ENCODE measurements around the gene IDUA. TPM values are rescaled to one million over a fixed set of nuclear protein-coding genes. Genes with fewer than 3 reads are reported as not detected.

IDUA gene
- total RNA-seq, 1 donor = 21.8 TPM

DNA sequence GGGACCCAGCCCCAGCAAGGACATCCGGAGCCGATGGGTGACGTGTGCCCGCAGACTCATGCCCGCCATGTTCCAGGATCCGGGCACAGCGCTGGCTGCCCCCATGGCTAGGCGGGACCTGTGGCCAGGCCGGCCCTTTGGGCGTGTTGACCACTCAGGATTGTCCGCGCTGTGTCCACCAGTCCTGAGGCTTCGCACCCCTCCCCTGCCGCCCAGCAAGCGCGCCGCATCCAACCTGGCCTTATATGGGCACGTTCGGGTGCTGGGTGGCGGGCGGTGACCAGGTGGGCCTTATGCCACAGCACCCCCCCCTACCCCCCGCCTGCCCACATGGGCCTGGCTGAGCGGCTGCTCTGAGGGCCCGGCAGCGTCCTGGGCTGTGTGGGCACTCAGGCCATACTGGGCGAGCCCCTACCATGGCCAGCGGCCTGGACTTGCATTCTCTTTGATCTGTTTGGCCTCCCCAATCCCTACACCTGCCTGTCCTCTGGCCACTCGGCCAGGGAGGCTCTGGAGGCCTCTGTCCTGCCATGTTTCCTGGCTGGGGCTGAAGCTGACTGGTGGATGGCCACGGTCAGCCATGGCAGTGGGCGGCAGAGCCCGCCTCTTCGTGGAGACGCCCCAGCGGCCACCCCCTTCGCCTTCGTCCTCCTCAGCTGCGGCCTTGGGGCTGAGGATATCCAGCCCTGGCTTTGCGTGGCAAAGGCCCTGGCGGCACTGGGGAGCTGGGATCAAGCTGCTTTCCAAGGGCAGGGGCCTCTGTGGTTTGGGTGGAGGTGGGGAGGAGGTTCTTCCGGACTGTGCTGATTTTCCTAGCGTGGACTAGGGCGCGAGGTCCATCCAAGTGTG lies 26.6 kb downstream of the IDUA start:
- no peak for DNase-seq (ENCODE audit: low read depth in 2 of 3, low spot score in 2 of 3)

DNA sequence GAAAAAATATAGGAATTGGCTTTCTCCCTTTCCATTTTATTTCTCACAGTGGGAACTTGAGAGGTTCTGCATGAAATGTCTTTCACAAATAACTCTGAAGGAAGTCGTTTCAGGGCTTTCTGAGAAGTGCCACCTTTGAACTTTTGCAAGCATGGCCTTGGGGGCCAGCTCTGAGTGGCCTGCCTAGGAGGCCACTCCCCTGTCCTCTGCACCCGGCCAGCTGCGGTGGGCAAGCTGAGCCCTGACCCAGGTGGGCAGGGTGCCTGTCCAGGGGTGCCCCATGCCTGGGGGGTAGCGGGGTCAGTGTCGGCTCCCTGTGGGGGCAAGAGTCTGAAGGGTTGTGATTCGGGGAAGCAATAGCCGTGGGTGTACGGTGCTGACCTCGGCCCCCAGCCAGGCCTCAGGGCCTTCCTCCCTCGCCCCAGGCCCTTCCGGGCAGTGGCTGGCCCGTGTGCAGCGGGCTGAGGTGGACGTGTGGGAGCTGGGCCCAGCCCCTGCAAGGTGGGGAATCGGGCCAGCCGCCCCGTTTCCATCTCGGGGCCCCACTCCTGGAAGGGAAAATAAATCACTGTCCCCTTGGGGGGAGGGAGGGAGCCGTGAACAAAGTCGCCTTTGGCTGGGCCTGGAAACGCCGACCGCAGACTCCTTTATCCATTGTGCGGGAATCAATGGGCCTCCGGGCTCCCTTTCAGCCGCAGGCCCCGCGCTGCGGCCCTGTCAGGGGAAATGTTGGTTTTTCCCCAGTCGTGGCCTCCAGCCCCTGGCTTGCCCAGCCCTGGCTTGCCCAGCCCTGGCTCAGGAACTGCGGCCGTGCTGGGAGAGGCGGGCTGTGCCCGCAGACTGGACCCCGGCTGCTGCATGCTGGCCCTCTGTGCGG lies 27.7 kb downstream of the IDUA start:
- DNase-seq (ENCODE audit: low read depth in 2 of 3, low spot score in 2 of 3) = no peak

DNA sequence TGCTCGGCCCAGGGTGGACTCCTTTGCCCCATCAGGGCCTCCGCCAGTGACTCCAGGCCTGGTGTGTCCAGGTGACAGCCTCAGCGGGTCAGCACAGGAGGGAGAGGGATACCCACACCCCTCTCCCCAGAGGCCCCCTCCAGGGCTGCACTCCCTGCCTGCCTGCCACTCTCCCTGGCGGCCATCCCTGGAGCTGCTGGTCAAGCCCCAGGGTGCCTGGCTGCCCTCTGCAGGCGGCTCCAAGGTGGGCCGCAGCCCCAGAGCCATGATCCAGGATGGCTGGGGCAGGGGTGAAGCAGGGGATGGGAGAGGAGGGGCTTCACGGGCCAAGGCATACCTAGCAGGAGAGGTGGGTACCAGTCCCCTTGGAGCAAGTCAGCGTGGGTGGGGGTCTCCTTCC lies 28.3 kb downstream of the IDUA start:
- DNase-seq (ENCODE audit: low read depth in 2 of 3, low spot score in 2 of 3) = no peak

DNA sequence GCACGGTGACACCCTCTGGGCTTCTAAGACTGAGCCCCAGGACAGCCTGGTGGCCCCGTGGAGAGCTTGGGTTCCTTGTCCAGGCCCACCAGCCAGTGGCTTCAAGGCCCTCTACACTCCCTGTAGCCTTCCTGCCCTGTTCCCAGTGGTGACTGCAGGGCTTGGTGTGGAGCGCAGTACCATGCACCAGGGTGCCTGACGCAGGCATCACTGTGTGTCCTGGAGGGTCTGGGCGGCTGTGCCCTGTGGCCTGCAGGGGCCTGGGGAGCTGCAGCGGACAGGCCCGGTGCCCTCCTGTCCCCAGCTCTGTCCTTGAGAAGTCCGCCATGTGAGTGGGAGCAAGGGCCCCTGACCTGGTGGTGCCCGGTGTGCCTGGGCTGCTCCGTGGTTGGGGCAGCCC lies 28.9 kb downstream of the IDUA start:
- no peak for DNase-seq (ENCODE audit: low read depth in 2 of 3, low spot score in 2 of 3)

DNA sequence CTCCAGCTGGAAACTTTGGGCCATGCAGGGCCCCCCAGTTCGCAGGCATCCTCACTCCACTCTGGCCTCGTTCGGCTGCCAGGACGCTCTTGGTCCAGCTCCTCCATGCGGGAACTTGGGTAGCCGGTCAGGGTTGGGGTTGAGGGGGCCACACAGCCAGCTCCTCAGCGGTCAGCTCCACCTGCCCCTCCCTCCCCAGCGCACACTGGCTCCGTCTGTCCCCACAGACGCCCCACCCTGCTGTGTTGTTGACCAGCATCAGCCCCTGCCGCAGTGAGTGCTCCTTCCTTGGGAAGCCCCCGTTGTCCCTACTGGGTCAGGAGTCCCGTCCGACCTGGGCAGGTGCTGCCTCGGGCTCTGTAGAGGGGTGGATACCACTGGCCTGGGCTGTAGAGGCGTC lies 30.4 kb downstream of the IDUA start:
- DNase-seq (ENCODE audit: low read depth in 2 of 3, low spot score in 2 of 3) = no peak

DNA sequence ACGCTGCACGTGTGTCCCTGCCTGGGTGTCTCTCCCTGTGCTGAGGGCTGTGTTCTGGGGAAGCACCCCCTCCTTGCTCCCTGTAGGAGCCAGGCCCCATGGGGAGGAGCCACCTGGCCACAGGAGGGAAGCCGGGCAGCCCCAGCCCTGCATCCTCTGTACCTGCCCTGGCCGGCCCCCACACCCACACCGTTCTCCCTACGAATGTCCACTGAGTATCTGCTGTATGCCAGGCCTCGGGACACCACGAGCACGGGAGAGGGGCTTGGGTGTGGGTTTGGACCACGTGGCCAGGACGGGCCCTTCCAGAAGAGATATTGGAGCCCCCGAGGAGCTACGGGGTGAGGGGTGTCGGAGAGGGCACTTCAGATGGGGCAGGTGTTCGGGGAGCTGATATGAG lies 30.9 kb downstream of the IDUA start:
- no peak for DNase-seq (ENCODE audit: low read depth in 2 of 3, low spot score in 2 of 3)

DNA sequence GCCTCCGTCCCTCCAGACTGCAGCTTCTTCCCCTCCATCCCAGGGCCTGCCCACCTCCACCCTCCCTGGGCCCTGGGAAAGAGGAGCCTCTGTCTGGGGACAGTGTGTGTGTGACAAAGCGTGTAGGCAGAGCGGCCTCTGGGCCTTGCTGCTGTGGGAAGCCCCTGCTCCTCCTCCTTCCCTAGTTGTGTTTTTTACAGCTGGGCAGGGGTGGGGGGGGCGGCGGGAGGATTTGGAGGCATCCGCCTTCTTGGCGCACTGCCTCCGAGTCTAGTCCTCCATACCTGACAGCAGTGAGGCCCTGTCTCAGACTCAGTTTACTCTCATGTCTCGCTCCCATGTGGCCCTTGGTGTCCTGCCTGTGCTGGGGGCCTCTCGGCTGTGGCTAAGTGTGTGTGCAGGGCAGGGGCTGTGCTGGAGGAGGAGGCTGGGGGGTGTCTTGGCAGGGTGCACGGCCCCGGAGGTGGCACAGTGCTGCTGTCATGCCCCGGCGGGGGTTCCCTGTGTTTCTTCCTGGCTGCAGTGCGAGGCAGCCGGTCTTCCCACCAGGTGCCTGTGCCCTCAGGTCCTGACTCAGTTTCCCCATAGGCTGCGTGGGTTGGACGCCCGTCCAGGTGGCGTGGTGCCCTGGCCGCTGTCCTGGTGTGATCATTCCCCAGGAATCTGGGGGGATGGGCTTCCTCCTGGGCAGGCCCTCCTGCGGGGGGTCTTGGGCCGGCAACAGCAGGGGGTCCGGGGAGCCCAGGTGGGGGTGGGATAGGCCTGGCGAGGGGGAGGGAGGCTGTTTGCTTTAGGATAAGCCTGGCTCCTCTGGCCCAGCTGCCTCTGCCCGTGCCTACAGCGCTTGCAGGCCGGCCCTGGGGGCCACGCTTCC lies 31.5 kb downstream of the IDUA start:
- no peak for DNase-seq (ENCODE audit: low read depth in 2 of 3, low spot score in 2 of 3)

DNA sequence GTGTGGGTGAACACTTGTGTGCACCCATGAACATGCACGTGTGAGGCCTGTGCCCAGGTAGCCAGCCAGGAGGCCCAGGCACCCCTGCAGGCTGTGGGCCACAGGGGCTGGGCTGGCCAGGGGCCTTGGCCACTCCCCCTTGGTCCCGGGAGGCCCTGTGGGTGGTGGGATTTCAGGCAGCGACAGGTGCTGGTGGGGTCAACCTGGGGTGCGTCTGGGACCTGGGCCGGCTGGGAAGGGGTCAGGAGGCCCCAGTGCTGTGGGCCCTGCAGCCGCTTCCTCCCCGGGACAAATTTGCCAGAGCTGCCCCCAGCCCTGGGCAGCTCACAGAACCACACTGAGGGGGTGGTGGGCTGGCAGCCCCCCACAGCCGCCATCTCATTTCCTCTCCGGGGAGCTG lies 32.5 kb downstream of the IDUA start:
- DNase-seq (ENCODE audit: low read depth in 2 of 3, low spot score in 2 of 3) = no peak

DNA sequence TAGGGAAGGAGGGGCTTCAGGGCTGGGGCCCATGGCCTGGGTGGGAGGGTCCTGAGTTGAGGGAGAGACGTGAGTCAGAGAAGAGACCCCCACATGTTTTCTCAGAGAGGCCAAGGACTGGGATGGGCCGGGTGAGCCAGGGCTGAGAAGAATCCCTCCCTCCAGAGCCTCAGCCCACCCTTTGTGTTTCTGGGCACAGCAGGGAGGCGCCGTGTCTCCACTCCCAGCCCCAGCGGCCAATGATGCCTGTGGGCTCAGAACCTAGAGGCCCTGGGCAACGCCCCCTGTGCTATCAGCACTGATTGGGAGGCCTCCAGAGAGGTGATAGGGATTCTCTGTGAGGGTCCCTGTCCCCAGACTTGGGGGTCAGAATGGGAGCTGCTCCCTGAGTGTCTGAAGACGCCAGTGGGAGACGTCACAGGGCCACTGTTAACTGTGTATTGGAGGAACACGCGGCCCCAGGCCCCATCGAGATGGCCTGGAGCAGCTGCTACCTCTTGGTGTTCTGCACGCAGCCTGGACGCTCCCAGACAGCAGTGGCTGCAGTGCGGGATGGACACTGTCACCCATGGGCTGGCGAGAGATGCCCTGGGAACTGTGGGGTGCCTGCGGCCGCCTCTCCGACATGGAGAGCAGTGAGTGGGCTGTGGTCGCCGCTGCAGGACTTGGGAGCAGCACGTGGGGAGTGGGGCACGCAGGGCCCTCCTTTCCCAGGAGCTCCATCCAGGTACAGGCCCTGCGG lies 33.1 kb downstream of the IDUA start:
- no peak for DNase-seq (ENCODE audit: low read depth in 2 of 3, low spot score in 2 of 3)

DNA sequence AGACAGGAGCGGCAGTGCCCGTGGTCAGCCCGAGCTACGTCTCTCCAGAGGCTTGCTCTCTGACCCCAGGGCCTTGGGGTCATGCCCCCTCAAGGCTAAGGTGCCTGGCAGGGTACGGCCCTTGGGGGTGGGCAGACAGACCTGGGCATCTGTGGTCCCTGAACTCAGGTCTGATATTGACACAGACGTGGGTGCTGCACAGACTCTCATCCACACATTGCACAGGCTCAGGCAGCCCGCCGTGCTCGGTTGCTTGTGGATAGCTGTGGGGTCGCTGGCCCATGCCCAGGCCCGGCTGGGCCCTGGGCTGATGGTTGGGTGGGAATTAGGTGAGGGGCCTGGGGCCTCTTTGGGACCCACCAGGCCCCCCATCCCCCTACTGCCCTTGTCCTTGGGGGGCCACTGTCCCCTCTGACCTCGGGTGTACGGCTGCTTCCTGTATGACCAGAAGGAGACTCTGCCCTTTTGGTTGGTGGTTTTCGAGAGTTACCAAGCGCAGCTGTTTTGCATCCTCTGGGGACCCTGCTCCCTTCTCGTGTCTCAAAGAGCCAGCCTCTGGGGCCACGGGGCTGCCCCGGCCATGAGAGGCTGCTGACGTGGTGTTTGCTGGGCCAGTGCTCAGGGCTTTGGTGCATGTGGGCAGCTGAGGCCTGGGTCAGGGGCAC lies 34.7 kb downstream of the IDUA start:
- no peak for DNase-seq (ENCODE audit: low read depth in 2 of 3, low spot score in 2 of 3)

DNA sequence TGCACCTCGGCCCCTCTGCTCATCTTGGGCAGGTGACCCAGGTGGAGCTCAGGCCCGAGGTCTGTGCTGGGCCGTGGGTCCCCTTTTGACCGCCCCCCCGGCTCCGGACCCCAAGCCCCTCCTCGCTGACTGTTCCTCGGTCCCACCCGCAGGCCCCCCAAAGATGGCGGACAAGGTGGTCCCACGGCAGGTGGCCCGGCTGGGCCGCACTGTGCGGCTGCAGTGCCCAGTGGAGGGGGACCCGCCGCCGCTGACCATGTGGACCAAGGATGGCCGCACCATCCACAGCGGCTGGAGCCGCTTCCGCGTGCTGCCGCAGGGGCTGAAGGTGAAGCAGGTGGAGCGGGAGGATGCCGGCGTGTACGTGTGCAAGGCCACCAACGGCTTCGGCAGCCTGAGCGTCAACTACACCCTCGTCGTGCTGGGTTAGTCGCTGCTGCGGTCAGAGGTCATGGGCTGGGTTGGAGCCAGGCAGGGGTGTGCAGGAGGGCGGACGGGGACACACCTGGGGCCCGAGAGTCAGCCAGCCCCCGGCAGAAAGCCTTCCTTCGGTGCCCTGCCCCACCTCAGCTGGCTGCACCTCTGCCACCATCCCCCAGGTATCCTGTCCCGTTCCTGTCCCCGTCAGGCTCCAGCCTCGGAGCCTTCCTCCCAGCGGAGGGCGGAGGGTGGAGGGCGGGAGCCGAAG lies 35.4 kb downstream of the IDUA start:
- DNase-seq (ENCODE audit: low read depth in 2 of 3, low spot score in 2 of 3) = no peak

DNA sequence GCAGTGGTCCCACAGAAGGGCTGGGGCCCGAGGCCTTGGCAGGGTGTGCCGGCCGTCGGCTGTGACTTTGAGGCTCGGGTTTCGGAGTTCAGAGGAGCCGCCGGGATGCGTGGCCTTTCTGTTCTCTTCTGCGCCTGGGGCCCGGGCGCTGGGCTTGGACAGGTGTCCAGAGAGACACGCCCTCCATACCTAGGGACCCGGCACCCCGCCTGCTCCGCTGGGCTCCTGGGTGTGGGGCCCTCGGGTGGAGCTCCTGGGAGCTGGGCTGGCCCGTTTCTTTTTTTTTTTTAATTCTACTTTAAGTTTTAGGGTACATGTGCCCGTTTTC lies 35.9 kb downstream of the IDUA start:
- no peak for DNase-seq (ENCODE audit: low read depth in 2 of 3, low spot score in 2 of 3)

DNA sequence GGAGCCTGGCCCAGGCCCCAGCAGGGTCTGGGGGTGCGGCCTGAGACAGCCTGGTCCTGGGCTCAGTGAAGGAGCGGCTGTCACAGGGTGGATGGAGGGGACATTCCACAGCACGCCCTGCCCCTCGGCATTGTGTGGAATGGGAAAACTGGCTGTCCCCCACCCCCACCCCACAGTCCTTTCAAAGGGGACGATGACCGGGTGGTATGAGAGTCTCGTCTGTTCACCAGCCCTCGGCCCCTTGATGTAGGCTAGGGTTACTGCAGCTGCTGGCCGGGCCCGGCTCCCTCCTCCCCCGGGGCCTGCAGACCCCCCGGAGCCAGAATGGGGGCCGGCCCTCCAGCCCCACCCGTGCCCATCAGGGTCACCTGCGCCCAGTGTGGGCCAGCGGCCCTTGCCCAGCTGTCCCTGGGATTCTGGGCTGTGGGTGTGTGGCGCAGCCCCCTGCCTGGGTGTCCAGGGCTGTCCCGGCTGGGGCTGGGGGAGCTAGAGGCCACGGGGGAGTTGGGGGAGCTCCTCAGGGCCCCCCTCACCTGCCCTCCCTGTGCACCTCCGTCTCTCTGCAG lies 36.3 kb downstream of the IDUA start:
- no peak for DNase-seq (ENCODE audit: low read depth in 2 of 3, low spot score in 2 of 3)

DNA sequence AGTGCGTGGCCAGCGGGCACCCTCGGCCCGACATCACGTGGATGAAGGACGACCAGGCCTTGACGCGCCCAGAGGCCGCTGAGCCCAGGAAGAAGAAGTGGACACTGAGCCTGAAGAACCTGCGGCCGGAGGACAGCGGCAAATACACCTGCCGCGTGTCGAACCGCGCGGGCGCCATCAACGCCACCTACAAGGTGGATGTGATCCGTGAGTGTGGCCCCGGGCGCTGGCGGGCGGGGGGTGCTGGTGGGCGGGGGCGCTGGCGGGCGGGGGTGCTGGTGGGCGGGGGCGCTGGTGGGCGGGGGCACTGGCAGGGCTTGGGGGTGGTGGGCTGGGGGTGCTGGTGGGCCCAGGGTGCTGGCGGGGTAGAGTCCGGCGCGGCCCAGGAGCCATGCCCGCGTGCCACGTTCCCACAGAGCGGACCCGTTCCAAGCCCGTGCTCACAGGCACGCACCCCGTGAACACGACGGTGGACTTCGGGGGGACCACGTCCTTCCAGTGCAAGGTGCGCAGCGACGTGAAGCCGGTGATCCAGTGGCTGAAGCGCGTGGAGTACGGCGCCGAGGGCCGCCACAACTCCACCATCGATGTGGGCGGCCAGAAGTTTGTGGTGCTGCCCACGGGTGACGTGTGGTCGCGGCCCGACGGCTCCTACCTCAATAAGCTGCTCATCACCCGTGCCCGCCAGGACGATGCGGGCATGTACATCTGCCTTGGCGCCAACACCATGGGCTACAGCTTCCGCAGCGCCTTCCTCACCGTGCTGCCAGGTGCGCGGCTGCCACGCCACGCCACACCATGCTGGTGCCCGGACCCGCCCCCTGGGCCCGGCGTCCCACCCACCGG lies 37.3 kb downstream of the IDUA start:
- no peak for DNase-seq (ENCODE audit: low read depth in 2 of 3, low spot score in 2 of 3)

DNA sequence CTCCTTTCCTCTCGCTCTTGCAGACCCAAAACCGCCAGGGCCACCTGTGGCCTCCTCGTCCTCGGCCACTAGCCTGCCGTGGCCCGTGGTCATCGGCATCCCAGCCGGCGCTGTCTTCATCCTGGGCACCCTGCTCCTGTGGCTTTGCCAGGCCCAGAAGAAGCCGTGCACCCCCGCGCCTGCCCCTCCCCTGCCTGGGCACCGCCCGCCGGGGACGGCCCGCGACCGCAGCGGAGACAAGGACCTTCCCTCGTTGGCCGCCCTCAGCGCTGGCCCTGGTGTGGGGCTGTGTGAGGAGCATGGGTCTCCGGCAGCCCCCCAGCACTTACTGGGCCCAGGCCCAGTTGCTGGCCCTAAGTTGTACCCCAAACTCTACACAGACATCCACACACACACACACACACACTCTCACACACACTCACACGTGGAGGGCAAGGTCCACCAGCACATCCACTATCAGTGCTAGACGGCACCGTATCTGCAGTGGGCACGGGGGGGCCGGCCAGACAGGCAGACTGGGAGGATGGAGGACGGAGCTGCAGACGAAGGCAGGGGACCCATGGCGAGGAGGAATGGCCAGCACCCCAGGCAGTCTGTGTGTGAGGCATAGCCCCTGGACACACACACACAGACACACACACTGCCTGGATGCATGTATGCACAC lies 38.2 kb downstream of the IDUA start:
- DNase-seq (ENCODE audit: low read depth in 2 of 3, low spot score in 2 of 3) = no peak

DNA sequence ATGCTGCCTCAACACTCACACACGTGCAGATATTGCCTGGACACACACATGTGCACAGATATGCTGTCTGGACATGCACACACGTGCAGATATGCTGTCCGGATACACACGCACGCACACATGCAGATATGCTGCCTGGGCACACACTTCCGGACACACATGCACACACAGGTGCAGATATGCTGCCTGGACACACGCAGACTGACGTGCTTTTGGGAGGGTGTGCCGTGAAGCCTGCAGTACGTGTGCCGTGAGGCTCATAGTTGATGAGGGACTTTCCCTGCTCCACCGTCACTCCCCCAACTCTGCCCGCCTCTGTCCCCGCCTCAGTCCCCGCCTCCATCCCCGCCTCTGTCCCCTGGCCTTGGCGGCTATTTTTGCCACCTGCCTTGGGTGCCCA lies 39.3 kb downstream of the IDUA start:
- DNase-seq (ENCODE audit: low read depth in 2 of 3, low spot score in 2 of 3) = no peak

DNA sequence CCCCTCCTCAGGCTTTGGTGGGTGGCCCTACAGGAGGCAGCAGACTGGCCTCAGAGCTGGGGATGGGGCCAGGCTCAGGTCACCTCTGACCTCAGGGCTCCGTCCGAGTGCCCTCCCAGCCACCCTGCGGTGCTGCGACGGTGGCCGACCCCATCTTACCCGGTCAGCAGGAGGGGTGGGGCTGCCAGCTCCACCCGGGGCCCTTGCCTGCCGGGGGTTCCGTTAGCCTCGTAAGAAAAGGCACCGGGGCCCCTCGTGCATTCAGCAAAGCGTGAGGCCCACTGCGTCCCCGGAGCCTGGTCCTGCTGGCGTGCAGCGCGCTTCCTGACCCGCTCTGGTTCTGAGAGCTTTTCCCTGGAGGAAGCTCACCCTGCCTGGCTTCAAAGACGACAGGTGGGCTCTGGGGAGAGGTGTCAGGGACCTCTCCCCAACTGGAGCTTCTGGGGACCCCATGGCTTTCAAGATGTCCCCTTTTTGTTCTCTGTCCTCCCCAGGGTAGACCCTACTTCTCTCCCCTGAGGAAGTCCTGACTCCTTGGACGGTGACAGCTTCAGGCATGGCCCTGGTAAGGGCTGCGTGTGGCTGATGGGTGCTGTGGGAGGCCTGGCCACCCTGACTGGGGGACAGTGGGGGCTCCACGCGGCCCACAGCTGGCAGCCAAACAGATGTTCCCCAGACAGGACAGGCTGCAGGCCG lies 40.5 kb downstream of the IDUA start:
- DNase-seq (ENCODE audit: low read depth in 2 of 3, low spot score in 2 of 3) = no peak
